GDM1 (cell line): Measurements from ENCODE around the gene YBX2.
"Not testable (repeated sequence)": the region's sequence is repeated elsewhere in the genome, so short reads cannot be mapped to it uniquely, and the experiment has no call there.

ENCODE experiments used
- DNase-seq: peaks from one replicate; lab custom pipeline; 2025; lab: John Stamatoyannopoulos, UW

YBX2 gene

GRCh38 chr17:7262935-7263800, 31.3 kb downstream of the YBX2 start:
- DNase-seq, result no peak

- DNase-seq, result no peak
Measured at GRCh38 chr17:7262192-7262934, 32.1 kb downstream of the YBX2 start, which contains the start of gene CLDN7. TSS of gene CLDN7 (minus strand) at chr17:7262478. CDS start at chr17:7262043, 435 bp downstream.

DNA sequence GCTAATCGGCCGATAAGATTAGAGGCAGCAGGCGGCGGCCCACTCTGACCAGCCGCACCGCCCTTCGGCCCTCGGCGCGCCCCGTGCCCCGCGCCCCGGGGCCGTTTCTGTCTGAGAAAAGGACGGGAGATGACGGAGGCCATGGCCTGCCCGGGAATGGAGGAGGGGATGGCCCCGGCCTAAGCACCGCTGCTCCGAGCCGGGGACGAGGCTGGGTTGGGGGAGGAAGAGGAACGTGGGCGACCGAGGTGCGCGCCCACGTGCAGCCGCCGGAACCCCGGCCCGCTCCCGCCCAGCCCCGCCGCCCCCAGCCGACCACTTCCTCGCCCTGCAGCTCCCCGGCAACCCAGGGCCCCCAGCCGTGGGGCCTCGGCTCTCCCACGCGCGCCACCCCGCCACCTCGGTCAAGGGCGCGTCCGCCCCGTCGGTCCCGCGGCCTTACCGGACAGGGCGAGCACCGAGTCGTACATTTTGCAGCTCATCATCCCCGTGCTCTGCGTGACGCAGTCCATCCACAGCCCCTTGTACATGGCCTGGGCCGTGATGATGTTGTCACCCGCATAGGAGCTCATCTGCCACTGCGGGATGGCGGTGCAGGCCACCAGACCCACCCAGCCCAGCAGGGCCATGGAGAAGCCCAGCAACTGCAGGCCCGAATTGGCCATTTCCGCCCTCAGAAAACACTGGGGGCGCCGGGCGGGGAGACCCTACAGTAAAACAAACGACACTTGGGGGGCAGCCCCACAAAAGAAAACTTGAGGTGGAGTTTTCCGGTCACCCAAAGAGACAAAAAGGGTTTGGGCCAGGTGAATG, 32.9 kb downstream of the YBX2 start:
- DNase-seq, result no peak

DNA sequence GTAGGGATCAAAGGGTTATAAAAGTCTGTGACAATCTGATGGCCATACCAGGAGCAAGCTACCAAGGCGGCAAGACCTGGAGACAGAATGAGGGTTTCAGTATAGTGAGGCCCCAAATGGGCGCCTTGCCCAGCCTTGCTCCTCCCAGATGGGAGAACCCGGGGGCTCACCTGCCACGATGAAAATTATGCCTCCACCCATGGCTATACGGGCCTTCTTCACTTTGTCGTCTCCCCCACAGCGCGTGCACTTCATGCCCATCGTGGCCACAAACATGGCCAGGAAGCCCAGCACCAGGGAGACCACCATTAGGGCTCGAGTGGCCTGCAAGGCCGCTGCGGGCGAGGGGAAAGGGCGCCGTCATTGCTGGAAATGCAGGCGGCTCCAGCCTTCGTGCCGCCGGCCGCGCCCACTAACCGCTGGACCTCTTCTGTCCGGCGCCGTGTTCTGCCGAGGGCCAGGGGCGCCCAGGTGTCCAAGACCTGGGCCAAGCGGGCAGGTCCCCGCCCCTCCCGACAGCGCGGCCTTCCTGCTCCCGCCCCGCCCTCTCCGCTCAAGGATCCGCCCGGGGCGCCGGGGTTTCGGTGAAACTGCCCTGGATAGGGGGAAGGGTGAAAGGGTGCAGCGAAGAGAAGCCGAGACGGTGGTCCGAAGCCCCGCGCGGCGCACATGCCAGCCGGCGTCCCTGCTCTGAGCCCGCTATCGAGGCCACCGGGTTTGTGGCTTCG, 33.6 kb downstream of the YBX2 start:
- no peak for DNase-seq

- DNase-seq, result no peak
Measured at GRCh38 chr17:7260151-7260550, 34.3 kb downstream of the YBX2 start.

GRCh38 chr17:7259555-7259889, 34.9 kb downstream of the YBX2 start:
- DNase-seq, result no peak

GRCh38 chr17:7258731-7259554, 35.5 kb downstream of the YBX2 start:
- DNase-seq, result no peak

DNA sequence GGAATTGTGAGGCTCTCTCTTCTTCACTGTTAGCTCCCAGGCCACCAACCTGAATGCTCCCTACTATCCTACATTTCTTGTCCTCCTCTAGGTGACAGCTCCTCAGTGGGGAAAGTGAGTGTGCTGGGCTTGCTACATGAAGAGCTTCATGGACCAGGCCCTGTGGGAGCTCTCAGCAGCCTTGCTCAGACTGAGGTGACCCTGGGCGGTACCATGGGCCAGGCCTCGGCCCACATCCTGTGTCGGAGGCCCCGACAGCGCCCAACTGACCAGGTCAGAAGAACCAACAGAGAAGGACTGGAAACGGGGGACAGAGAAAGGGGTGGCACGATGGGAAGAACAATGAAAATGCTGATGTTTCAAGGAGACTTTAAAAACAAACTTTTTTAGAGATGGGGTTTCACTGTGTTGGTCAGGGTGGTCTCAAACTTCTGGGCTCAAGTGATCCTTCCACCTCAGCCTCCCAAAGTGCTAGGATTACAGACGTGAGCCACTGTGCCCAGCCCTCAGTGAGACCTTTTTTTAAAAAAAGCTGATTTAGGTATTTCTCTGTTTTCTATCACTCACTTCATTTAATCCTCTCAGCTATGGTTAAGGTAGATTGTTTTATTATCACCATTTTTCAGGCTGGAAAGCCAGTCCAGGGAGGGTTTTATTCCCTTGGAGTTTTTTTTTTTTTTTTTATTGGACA, 37.5 kb downstream of the YBX2 start:
- DNase-seq, result no peak

DNA sequence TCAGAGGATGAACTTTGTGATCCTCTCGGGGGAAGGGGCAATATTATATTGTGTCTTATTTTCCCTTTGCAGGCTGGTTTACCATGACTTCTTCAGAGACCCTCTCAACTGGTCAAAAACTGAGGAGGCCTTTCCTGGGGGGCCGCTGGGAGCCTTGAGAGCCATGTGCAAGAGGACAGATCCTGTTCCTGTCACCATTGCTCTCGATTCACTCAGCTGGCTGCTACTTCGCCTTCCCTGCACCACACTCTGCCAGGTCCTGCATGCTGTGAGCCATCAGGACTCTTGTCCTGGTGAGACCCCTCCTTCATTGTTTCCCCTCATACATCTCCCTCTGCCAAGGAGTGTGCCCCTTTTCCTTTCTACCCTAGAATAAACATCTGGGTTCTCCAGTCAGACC, 39.9 kb downstream of the YBX2 start:
- DNase-seq, result no peak

DNA sequence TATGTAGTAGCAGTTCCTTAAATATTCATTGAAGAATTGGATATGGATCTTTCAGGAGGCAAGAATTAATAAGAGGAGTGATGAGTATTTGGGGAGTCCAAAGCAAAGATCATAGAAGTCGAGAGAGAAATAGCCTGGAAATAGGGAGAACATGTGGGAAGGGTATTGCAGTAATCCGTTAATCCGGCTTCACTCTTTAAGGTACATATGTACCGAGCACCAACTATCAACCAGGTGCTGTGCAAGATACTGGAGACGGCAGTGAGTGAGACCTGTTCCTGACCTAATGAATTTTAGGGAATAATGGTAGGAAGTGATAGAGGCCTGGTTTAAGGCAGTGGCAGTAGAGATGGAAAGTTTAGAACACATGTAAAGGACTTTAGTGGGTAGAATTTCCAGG, 41.4 kb downstream of the YBX2 start:
- DNase-seq, result no peak

GRCh38 chr17:7252176-7253043, 42.0 kb downstream of the YBX2 start, which contains the start of gene ELP5:
TSS of gene ELP5 (plus strand) at chr17:7252215. CDS start at chr17:7252551, 336 bp downstream.
- DNase-seq, result peak; percentile 87

DNA sequence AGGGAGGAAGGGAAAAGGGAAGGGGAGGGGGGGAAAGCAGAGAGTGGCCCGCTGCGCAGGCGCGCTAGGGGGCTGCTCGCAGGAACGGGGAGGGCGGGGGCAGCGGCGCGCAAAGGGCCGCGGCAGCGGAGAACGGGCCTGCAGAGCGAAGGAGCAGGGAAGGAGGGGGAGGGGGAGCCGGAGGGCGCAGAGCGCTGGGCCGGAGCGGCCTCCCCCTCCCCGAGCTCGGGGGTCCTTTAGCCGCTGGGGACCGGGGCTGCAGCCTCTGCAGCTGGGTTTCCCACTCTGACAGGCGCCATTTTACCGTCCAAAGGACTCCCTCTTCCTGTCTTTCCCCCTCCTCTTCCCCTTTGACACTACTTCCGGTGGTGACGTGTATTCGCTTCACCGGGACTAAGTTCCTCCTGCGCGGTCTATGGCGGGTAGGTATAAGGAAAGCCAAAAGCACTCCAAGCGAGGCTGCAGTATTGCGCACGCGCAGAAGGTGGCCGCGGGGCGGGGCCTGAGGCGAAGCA, 42.7 kb downstream of the YBX2 start, which contains the start of gene CTDNEP1:
Gene CTDNEP1, minus strand, starts transcription at position 74 of the 515 bp plus-strand sequence. CDS start 438 bp downstream, outside the sequence.
- DNase-seq, result peak; percentile 99

DNA sequence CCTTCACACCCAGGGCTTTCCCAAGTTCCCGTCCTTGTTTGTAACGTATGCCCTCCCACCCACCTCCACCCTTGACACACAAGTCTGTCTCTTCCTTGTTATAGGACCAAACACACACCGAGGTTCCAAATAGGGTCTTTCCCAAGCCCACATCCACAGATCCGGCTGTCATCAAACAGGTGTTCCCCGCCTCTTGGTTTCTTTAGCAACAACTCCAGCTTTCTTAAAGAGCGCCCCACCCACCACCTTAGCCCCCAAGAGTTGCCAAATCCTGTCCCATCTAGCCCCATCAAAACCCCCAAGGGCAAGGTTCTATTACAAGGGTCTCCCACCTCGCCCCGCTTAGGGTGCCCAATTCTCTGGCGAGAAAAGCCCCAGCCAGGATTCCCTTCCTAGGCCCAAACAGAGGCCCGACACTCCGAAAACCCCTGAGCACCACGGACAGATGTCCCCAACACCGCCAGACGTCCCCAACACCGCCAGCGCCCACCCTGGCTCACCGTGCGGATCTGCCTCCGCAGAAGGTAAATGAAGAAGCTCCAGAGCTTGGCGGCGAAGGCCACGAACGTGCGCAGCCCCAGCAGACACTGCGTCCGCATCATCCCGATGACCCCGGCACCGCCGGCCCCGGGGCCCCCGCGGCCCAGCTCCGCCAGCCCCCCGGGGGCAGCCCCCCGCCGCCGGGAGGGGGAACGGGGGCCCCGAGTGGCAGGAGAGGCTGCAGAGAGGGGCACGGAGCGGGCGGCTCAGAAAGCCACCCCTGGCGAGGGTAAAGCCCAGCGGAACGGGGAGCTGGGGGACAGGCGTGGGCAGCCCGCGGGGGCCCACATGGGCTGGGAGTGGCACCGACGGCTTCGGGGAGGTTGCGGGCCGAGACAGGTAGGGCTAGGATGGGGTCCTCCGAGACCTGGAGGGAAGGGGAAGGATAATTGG, 43.5 kb downstream of the YBX2 start:
- DNase-seq, result no peak

- DNase-seq, result no peak
Measured at GRCh38 chr17:7249830-7250229, 44.6 kb downstream of the YBX2 start.

GRCh38 chr17:7249214-7249613, 45.2 kb downstream of the YBX2 start:
- DNase-seq, result no peak

- no peak for DNase-seq
Measured at GRCh38 chr17:7248796-7249195, 45.6 kb downstream of the YBX2 start.

GRCh38 chr17:7246779-7247178, 47.7 kb downstream of the YBX2 start:
- no peak for DNase-seq

DNA sequence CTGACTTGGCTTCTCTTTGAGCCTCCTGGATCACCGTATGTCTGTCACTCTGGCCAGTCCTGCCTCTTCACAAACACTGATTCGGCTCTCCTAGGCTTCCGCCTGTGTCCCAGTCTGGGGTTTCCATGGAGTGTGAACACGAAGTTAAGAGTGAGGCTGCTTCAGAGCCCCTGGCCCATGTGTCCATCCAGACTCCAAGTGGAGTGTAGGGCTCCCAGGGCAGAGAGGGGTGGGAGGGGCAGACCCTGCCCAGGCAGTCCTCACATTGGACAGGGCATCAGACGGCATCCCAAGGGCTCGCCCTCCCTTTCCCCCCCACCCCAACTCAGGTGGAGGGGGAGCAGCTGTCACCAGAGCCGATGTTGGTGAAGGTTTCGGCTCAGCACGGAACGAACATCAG, 50.6 kb downstream of the YBX2 start:
- DNase-seq, result not testable (repeated sequence)
